ENCODE measurements around the gene EFS.

EFS gene

GRCh38 chr14:23362200-23362599, 2.8 kb downstream of the EFS start:
- peak; percentile 52 for TF ChIP-seq CTCF (conservative IDR thresholded peaks at IDR 0.05; ENCODE audit: low read depth, low read length)
- DNase-seq (ENCODE audit: low read depth) = no peak
- H3K4me3 ChIP-seq (ENCODE audit: low read length) = no peak overlapping the region

GRCh38 chr14:23361763-23362162, 3.2 kb downstream of the EFS start:
- no peak for TF ChIP-seq CTCF (conservative IDR thresholded peaks at IDR 0.05; ENCODE audit: low read depth, low read length)
- no peak for DNase-seq (ENCODE audit: low read depth)
- no peak overlapping the region for H3K4me3 ChIP-seq (ENCODE audit: low read length)

- H3K4me3 ChIP-seq (ENCODE audit: low read length) = no peak overlapping the region
- DNase-seq (ENCODE audit: low read depth) = no peak
- no peak for TF ChIP-seq CTCF (conservative IDR thresholded peaks at IDR 0.05; ENCODE audit: low read depth, low read length)
Observed at GRCh38 chr14:23361320-23361719, 3.7 kb downstream of the EFS start.

GRCh38 chr14:23360496-23360895, 4.5 kb downstream of the EFS start:
- no peak for TF ChIP-seq CTCF (conservative IDR thresholded peaks at IDR 0.05; ENCODE audit: low read depth, low read length)
- H3K4me3 ChIP-seq (ENCODE audit: low read length) = no peak overlapping the region
- no peak for DNase-seq (ENCODE audit: low read depth)

DNA sequence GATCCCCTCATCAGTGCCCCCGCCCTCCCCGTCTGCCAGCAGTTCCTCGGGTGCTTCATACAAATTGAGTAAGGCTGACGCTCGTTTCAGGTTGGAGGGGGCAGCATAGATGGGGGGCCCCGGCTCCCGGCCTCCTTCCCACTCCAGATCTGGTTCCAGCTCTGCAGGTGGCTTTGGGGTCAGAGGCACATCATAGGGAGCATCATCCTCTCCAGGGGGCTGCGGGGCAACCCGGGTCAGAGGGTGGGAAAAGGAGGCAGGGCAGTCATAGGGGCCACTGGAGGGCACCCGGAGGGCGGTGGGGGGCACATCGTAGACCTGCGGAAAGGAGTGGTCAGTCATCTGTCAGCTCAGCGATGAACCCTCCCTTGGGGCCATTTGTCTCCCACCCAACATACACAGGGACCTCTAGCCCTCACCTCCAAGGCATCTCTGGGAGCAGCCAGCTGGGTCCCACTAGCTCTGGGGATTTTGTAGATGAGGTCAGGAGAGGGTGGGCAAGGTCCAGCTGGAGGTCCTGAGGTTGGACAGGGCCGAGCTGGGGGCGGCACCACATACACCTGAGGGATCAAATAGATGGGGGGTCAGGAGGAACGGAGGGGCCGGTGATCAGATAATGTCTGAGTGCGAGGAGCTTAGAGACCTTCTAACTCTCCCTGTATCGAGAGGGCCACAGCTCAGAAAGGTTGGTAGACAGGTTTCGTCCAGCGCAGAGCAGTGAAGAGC, 5.1 kb downstream of the EFS start:
- no peak overlapping the region for H3K4me3 ChIP-seq (ENCODE audit: low read length)
- TF ChIP-seq CTCF (conservative IDR thresholded peaks at IDR 0.05; ENCODE audit: low read depth, low read length) = no peak
- no peak for DNase-seq (ENCODE audit: low read depth)

- TF ChIP-seq CTCF (conservative IDR thresholded peaks at IDR 0.05; ENCODE audit: low read depth, low read length) = no peak
- H3K4me3 ChIP-seq (ENCODE audit: low read length) = no peak overlapping the region
- no peak for DNase-seq (ENCODE audit: low read depth)
Observed at GRCh38 chr14:23359167-23359626, 5.8 kb downstream of the EFS start.

GRCh38 chr14:23358553-23359166, 6.3 kb downstream of the EFS start:
- no peak for DNase-seq (ENCODE audit: low read depth)
- no peak for TF ChIP-seq CTCF (conservative IDR thresholded peaks at IDR 0.05; ENCODE audit: low read depth, low read length)
- H3K4me3 ChIP-seq (ENCODE audit: low read length) = no peak overlapping the region

Data from retinal pigment epithelial cell (primary cell).